HepG2 (cell line): Measurements from ENCODE around the gene DPYD. TPM values are rescaled to one million over a fixed set of nuclear protein-coding genes. Genes with fewer than 3 reads are reported as not detected.

ENCODE experiments used
- ATAC-seq: fragments of 200-7000 bp; cut with Tn5 transposase; 3 replicates; pipeline ENCODE4 v1.9.1; 2020; ENCODE audit warnings: mild to moderate bottlenecking, moderate library complexity
- BruUV-seq: library from RNA; stranded (reverse); fragments of 400-500 nt; replicated peaks from 2 replicates; lab custom pipeline; 2021; lab: Mats Ljungman, UMichigan
- CTCF ChIA-PET: fragments of 300-600 bp; formaldehyde crosslinking; extraction: SDS; loops from one replicate; lab custom pipeline; 2021; ENCODE audit warnings: low total read pairs, inconsistent platforms, low intra/inter-chr PET ratio; lab: Yijun Ruan, JAX
- POLR2A ChIA-PET: fragments of 350-600 bp; sonication (Branson Sonifier 250); formaldehyde crosslinking; loops from one replicate; lab custom pipeline; 2020; ENCODE audit warnings: antibody characterized with exemption, inconsistent platforms; lab: Yijun Ruan, JAX
- DNase-seq: peaks from one replicate; pipeline ENCODE4 v3.0.0-alpha.2; 2015; ENCODE audit warnings: low spot score
- FAIRE-seq: peaks from 3 replicates; lab custom pipeline; 2011; peaks lifted over from hg19 to GRCh38; lab: Jason Lieb, UNC
- H2AFZ ChIP-seq: one replicate; pipeline ENCODE4 v1.6.1; 2011; ENCODE audit warnings: low read length, inconsistent platforms
- H3K27ac ChIP-seq: fragments of 300-600 bp; 3 replicates; pipeline ENCODE4 v1.8.0; 2011; ENCODE audit warnings: mixed run types, mild to moderate bottlenecking, mixed read lengths, low read length, inconsistent platforms; ENCODE audit not compliant: insufficient read depth; ENCODE audit errors: extremely low read length
- H3K27me3 ChIP-seq, 2 experiments: fragments of 200-600 bp in 1 of 2; 2 replicates in 1 of 2; 3 replicates in 1 of 2; pipeline versions ENCODE4 v1.6.0 to v1.8.0; 2011; ENCODE audit warnings: low read length in 2 of 2, mild to moderate bottlenecking in 2 of 2, moderate library complexity in 2 of 2, inconsistent platforms in 1 of 2; ENCODE audit not compliant: insufficient read depth in 2 of 2, control insufficient read depth in 1 of 2
- H3K36me3 ChIP-seq, 2 experiments: fragments of 200-600 bp in 1 of 2; replicated peaks in 1 of 2; 2 replicates in 1 of 2; 3 replicates in 1 of 2; pipeline versions ENCODE4 v1.5.1 to v1.8.0; 2011; ENCODE audit warnings: low read length in 2 of 2, inconsistent platforms in 1 of 2; ENCODE audit not compliant: insufficient read depth in 2 of 2, control insufficient read depth in 1 of 2
- H3K4me1 ChIP-seq: 2 replicates; pipeline ENCODE4 v1.5.1; 2012; ENCODE audit warnings: low read length, inconsistent platforms; ENCODE audit not compliant: insufficient read depth
- H3K4me2 ChIP-seq: 2 replicates; pipeline ENCODE4 v1.6.0; 2011; ENCODE audit warnings: low read depth, low read length, inconsistent platforms
- H3K4me3 ChIP-seq, 3 experiments: fragments of 200-600 bp in 1 of 3; sonication (generic), shearing (Covaris generic) in 1 of 3; replicated peaks in 1 of 3; 2 replicates each; pipeline ENCODE4 v1.5.1; 2011 to 2016; ENCODE audit warnings: low read length in 3 of 3, inconsistent platforms in 2 of 3, low read depth in 2 of 3, mild to moderate bottlenecking in 2 of 3, control low read depth in 1 of 3, mixed read lengths in 1 of 3; ENCODE audit not compliant: insufficient read depth in 1 of 3
- H3K79me2 ChIP-seq: one replicate; pipeline ENCODE4 v1.6.1; 2011; ENCODE audit warnings: low read length, inconsistent platforms; ENCODE audit not compliant: insufficient read depth
- H3K9ac ChIP-seq: 2 replicates; pipeline ENCODE4 v1.6.0; 2011; ENCODE audit warnings: mild to moderate bottlenecking, low read depth, low read length, inconsistent platforms; ENCODE audit not compliant: insufficient read depth
- H3K9me3 ChIP-seq: 2 replicates; pipeline ENCODE4 v1.5.1; 2012; ENCODE audit warnings: mild to moderate bottlenecking, low read length
- H4K20me1 ChIP-seq: 2 replicates; pipeline ENCODE4 v1.6.0; 2011; ENCODE audit warnings: inconsistent platforms, mild to moderate bottlenecking, low read length, moderate library complexity; ENCODE audit not compliant: insufficient read depth
- ATF2 ChIP-seq: sonication (generic); formaldehyde crosslinking; IDR thresholded peaks from 2 replicates; pipeline ENCODE4 v1.4.0; 2020; ENCODE audit warnings: missing genetic modification reagents
- CAMTA2 ChIP-seq: sonication (generic); formaldehyde crosslinking; IDR thresholded peaks from 2 replicates; pipeline ENCODE4 v1.4.0; 2020; ENCODE audit warnings: mild to moderate bottlenecking, missing genetic modification reagents, borderline replicate concordance
- FOXC1 ChIP-seq: sonication (generic); formaldehyde crosslinking; IDR thresholded peaks from 2 replicates; pipeline ENCODE4 v1.8.0; 2022; ENCODE audit warnings: mild to moderate bottlenecking, missing genetic modification reagents, borderline replicate concordance
- FOXK2 ChIP-seq: fragments of 450-650 bp; IDR thresholded peaks from 2 replicates; pipeline ENCODE4 v1.6.1; 2016
- FOXP1 ChIP-seq, 2 experiments: fragments of 450-650 bp in 1 of 2; IDR thresholded peaks; 2 replicates each; pipeline ENCODE4 v1.6.1; 2017 to 2018; ENCODE audit warnings: antibody characterized with exemption in 1 of 2
- IKZF5 ChIP-seq: IDR thresholded peaks from 2 replicates; pipeline ENCODE4 v1.6.1; 2018; ENCODE audit warnings: missing genetic modification reagents, mild to moderate bottlenecking, missing compliant biosample characterization
- NFAT5 ChIP-seq: sonication (generic); formaldehyde crosslinking; IDR thresholded peaks from 2 replicates; pipeline ENCODE4 v1.4.0; 2020; ENCODE audit warnings: missing genetic modification reagents
- TRAFD1 ChIP-seq: sonication (generic); formaldehyde crosslinking; IDR thresholded peaks from 2 replicates; pipeline ENCODE4 v1.5.1; 2020; ENCODE audit warnings: missing genetic modification reagents, mild to moderate bottlenecking, borderline replicate concordance
- ZNF570 ChIP-seq: sonication (generic); formaldehyde crosslinking; IDR thresholded peaks from 2 replicates; pipeline ENCODE4 v1.4.0; 2020; ENCODE audit warnings: mild to moderate bottlenecking, missing genetic modification reagents, borderline replicate concordance
- ZNF572 ChIP-seq: sonication (generic); formaldehyde crosslinking; IDR thresholded peaks from 2 replicates; pipeline ENCODE4 v1.5.1; 2020; ENCODE audit warnings: mild to moderate bottlenecking, missing genetic modification reagents
- ZNF713 ChIP-seq: sonication (generic); formaldehyde crosslinking; IDR thresholded peaks from 2 replicates; pipeline ENCODE4 v1.4.0; 2020; ENCODE audit warnings: mild to moderate bottlenecking, missing genetic modification reagents
- ZNF766 ChIP-seq: sonication (generic); formaldehyde crosslinking; IDR thresholded peaks from 2 replicates; pipeline ENCODE4 v1.5.0; 2020; ENCODE audit warnings: missing genetic modification reagents, borderline replicate concordance
- ZNF782 ChIP-seq: sonication (generic); formaldehyde crosslinking; IDR thresholded peaks from 2 replicates; pipeline ENCODE4 v1.4.0; 2020; ENCODE audit warnings: missing genetic modification reagents, mild to moderate bottlenecking, borderline replicate concordance
- ZSCAN5A ChIP-seq: sonication (generic); formaldehyde crosslinking; IDR thresholded peaks from 2 replicates; pipeline ENCODE4 v1.8.0; 2022; ENCODE audit warnings: mild to moderate bottlenecking, missing genetic modification reagents, borderline replicate concordance
- WGBS: methylation state at CpG from one replicate; pipeline ENCODE4 v1.1.6; 2017; ENCODE audit warnings: low lambda C conversion rate; 5-methylcytosine and 5-hydroxymethylcytosine counted together
- in situ Hi-C: cut with HindIII; loops from 2 replicates; pipeline ENCODE4 v1.10.0; 2017; ENCODE audit warnings: low pct_unique_long_range_greater_than_20kb; ENCODE audit not compliant: extremely low pct_ligation_motif_present
- intact Hi-C: fragments of 100-400 bp; cut with micrococcal nuclease; formaldehyde crosslinking; loops from one replicate; pipeline ENCODE4 v1.10.0; 2022; ENCODE audit not compliant: unreplicated experiment
- polyA plus RNA-seq, 8 experiments: library from polyadenylated mRNA; depleted of rRNA in 3 of 8; stranded (reverse) in 7 of 8; unstranded in 1 of 8; fragments of >200 nt; fragmentation: Illumina TruSeq in 4 of 8; extraction: Trizol in 4 of 8; gene quantifications; 2 replicates each; pipeline versions ENCODE4 v1.2.1 to v1.2.3, GENCODE V29; 2011 to 2016; ENCODE audit warnings: low read depth in 4 of 8, missing spikeins in 1 of 8, mixed read lengths in 1 of 8; ENCODE audit not compliant: insufficient read depth in 1 of 8
- total RNA-seq, 5 experiments: library from RNA; depleted of rRNA; stranded (reverse); fragments of >200 nt; fragmentation: Illumina TruSeq; extraction: Trizol; gene quantifications; 2 replicates each; pipeline ENCODE4 v1.2.3, GENCODE V29; 2016; ENCODE audit warnings: low read depth in 1 of 5

DPYD gene
- total and polyA plus RNA-seq, 2 of the 13 experiments (the other 11 are each of a cell fraction or from before 2014, with no cell fraction given), result 1.3 to 3.4 TPM

- ChIA-PET POLR2A (no interaction called here), CTCF (no interaction called here)
- in situ Hi-C loops (no loop called here), intact Hi-C loops (no loop called here)
- DNase-seq (no peak), FAIRE-seq (no peak), ATAC-seq (no peak)
- H3K4me2 ChIP-seq, result no peak overlapping the region
- no peaks in the 10 kb centered on the region for H3K79me2 ChIP-seq
- no peak overlapping the region for H2AFZ ChIP-seq
- H3K36me3 ChIP-seq, result no peaks in the 10 kb centered on the region
- TF ChIP-seq CAMTA2 (CRISPR knock-in tag) (no peak), FOXP1 (IDR thresholded peaks at IDR 0.05) (no peak), FOXP1 (CRISPR knock-in tag; IDR thresholded peaks at IDR 0.05) (no peak), ZNF766 (CRISPR knock-in tag) (no peak), NFAT5 (CRISPR knock-in tag) (no peak), ZNF570 (CRISPR knock-in tag) (no peak), FOXK2 (no peak), ATF2 (CRISPR knock-in tag) (no peak), FOXC1 (CRISPR knock-in tag) (no peak), ZNF713 (no peak), IKZF5 (no peak), TRAFD1 (CRISPR knock-in tag) (no peak), ZSCAN5A (CRISPR knock-in tag) (no peak), ZNF572 (CRISPR knock-in tag) (no peak), ZNF782 (CRISPR knock-in tag) (no peak)
- H3K9ac ChIP-seq, result no peak overlapping the region
- H3K4me3 ChIP-seq, result no peak overlapping the region
- no peaks in the 10 kb centered on the region for H3K9me3 ChIP-seq
- H3K27ac ChIP-seq, result no peak overlapping the region
- H3K27me3 ChIP-seq, result no peaks in the 10 kb centered on the region
- H4K20me1 ChIP-seq, result no peaks in the 10 kb centered on the region
- 67% methylated on average over 5 of the region's 5 CpGs for WGBS
- H3K4me1 ChIP-seq, result no peaks in the 10 kb centered on the region
- BruUV-seq, result no TSS peak
These were observed 207.9 kb downstream of the DPYD start for GRCh38 chr1:97712980-97713379.
